ENCODE measurements around the gene SCN2B.

DNA sequence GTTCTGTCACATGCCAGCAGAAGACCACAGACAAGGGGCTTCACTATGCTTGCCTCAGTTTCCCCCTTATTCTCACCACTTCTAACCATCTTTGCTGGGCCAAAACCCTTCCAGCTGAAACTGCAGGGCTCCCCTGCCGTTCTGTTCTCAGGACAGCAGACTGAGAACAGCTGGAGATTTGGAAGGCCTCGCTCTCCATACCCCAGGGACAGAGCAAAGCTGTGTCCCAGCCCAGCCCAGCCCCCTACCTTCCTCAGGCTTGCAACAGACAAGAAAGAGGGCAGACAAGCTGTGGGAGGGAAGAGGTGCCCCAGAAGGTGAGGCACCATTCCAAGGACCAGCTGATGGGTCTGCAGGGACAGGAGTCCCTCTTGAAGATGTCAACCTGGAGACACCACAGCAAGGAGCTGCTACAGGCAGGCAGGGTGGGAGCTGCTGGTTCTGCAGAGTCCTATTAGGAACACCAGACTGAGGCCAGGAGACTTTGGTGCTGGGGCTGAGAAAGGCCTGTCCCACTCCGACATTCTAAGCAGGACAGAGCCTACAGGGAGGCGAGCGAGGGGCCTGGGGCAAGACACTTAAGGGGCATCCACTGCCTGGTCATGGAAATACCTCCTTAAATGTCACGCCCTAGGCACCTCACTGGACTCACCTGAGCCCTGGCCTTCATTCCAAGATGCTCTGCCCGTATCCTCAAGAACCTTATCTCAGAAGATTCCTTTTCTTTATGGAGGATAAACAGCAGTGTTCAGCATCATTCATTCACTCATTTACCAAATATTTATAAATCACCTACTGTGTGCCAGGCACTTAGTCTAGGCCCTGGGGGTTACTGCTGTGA is 6.9 kb downstream of the SCN2B start:
- TF ChIP-seq POLR2A (IDR thresholded peaks at IDR 0.05; ENCODE audit: low read length) (no peak), GATA1 (IDR thresholded peaks at IDR 0.05; ENCODE audit: low read depth, low read length) (no peak)
